Activated CD8-positive, alpha-beta memory T cell treated with anti-CD3 and anti-CD28 coated beads, Interleukin-2, amount 50 U/mL, for 48 hours (primary cell): ENCODE measurements around the gene GSK3B.
"Not testable (repeated sequence)": the region's sequence is repeated elsewhere in the genome, so short reads cannot be mapped to it uniquely, and the experiment has no call there.

Source experiments
- DNase-seq: peaks from one replicate; pipeline ENCODE4 v3.0.0-alpha.2; 2020

Gene GSK3B

GRCh38 chr3:119924111-119925094, 169.8 kb downstream of the GSK3B start:
- DNase-seq = no peak

GRCh38 chr3:119918992-119919933, 175.0 kb downstream of the GSK3B start:
- DNase-seq = no peak

DNA sequence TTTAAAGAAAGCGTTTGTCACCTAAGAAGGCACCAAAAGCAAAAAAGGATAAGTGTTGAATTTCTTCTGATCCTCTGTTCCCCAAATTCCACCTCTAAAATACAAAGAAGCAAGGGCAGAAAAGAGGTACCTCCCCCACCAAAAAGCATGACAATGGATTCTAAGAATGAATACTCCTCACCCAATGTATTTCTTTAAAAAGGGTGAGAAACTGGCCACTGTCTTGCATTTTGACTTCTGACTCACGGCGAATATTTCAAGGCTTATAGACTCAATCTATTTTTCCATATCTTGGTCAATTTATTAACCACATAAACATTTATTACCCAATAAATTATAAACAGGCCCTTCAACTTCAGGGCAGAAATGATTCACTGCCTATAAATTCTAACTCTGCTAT, 181.2 kb downstream of the GSK3B start:
- no peak for DNase-seq

DNA sequence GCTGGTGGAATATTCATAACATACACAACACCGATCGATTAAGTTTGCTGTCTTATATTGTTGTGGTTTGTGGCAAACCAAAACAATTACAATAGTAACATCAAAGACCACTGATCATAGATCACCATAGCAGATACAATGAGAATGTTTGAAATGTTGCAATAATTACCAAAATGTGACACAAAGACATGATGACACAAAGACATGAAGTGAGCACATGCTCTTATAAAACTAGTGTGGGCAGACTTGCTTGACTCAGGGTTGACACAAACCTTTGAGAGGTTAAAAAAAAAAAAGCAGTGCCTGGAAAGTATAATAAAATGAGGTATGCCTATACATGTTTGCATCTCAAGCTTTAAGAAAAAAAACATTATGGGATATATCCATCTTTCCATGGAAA, 182.0 kb downstream of the GSK3B start:
- no peak for DNase-seq

GRCh38 chr3:119911748-119912147, 182.5 kb downstream of the GSK3B start:
- no peak for DNase-seq

DNA sequence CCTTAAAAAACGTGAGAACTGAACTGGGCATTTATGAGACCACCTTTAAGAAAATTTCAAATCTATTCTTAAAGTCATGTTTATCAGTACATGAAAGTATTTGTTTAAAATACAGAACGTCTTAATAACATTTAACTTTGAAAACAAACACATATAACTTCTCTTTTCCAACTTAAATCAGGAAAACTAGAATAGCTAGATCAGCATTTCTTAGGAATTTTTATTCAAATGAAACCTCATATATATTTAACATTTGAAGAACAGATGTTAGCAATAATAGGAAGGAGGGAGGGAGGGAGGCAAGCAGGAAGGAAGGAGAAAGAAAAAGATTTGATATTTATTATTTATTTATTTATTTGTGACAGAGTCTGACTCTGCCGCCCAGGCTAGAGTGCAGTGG, 192.2 kb downstream of the GSK3B start:
- no peak for DNase-seq

DNA sequence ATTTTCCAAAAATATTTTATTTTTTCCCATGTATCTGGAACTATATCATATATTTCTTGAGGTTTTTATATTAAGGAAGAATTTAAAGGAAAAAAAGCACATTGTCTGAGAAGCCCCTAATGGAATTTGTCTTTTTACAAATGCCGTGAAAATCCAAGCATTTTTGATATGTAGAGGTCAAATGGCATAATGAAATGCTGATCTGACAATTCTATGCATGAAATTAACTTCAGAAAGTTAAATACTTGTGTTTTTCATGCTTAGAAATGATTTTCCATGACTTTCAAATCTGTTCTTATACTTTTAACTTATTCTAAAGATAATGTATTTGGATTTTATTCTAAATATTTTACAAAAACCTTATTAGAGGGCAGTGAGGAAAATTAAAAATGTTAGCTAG, 193.1 kb downstream of the GSK3B start:
- no peak for DNase-seq

DNA sequence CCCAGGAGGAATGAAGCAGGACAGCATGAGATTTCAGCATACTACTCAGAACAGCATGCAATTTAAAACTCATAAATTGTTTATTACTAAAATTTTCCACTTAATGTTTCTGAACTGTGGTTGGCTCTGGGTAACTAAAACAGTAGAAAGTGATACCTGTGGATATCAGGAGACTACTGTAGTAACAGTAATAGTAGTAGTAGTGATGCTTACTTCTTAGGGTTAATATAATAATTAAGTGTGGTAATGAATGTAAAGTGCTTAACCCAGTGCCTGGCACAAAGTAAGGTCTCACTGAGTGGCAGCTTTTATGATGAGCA, 195.1 kb downstream of the GSK3B start:
- DNase-seq = no peak

- no peak for DNase-seq
Observed at GRCh38 chr3:119898478-119899191, 195.6 kb downstream of the GSK3B start.

DNA sequence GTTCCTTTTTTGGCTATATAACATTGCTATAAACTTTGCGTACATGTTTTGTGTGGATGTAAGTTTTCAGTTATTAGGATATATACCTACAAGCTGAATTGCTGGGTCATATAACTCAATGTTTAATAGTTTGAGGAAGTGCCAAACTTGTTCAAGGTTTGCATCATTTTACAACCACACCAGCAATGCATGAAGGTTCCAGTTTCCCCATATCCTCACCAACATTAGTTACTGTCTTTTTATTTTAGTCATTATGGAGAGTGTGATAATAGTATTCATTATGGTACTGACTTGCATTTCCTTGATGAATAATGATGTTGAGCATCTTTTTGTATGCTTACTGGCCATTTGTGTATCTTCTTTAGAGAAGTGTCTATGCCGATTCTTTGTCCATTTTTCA, 200.1 kb downstream of the GSK3B start:
- no peak for DNase-seq

- no peak for DNase-seq
Observed at GRCh38 chr3:119893769-119894168, 200.5 kb downstream of the GSK3B start.

DNA sequence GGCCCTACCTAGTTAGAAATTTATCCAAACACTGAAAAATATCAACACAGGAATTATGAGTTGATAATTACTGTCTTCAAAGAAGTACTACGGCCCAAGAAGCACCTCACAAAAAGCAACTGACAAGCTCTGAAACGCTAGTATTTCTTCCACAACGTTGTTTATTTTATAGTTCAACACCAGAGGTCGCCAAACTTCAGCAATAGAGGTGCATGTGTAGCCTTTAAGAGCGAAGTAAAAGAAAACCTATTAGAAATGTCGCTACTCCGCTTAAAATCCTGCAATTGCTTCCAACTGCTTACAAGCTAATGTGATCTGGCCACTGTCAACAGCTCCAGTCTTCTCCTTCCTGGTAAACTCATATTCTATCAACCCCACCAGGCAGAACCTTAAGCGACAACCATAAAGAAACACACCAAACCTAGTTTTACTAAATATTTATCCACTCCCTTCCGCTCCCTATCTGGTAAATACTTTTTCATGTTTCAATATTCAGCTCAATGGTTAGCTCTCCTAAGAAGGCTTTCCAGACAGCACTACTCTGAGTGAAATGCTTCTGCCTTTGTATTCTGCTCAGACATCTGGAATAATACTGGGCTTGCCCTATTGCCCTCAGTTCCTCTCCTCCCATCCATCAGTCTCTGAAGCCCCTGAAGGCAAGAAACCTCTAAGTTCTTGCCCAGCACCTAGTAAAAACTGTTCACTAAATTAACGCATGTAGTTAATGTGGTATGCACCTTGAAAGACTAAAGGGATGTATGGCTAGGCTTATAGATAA, 202.1 kb downstream of the GSK3B start:
- no peak for DNase-seq

GRCh38 chr3:119888681-119889080, 205.6 kb downstream of the GSK3B start:
- DNase-seq = not testable (repeated sequence)

GRCh38 chr3:119885746-119886530, 208.3 kb downstream of the GSK3B start:
- DNase-seq = no peak

- no peak for DNase-seq
Observed at GRCh38 chr3:119884161-119884557, 210.1 kb downstream of the GSK3B start.

GRCh38 chr3:119883461-119884160, 210.6 kb downstream of the GSK3B start:
- DNase-seq = no peak

GRCh38 chr3:119880966-119881365, 213.3 kb downstream of the GSK3B start:
- no peak for DNase-seq

DNA sequence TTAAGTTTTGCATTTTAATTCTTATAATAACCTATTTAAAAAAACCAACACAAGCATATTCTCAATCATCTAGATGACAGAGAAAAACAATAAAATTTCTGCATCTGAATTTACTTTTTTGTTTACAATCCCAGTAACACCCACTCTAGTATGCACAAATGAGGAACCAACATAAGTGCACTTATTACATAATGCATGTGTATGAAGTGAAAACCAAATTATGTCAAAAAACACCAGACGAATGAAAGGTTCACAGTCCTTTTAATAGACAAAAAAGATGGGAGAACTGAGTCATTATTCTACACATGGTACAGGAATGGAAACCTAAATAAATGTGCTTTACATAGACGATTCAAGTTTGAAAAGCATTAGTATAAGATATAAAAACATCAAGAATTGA, 220.6 kb downstream of the GSK3B start:
- DNase-seq = no peak

DNA sequence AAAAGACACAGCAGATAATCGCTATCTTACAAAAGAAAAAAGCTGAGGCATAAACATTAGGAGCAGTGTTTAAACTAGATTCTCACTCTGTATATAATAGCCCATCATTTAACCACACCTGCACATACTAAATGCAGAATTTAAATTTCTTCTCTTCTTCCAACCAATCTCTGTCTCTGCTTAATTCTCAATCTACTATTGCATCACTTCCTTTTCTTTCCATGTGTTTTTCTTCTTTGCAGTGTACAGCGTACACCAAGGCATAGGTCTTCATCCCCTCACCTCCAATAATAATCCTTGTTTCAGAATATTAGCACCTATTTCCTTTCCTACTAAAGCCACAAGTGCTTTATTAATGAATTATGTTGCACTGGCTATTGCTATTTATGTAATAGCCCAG, 221.5 kb downstream of the GSK3B start:
- no peak for DNase-seq

- DNase-seq = no peak
Observed at GRCh38 chr3:119871571-119871970, 222.7 kb downstream of the GSK3B start.

- DNase-seq = no peak
Observed at GRCh38 chr3:119870512-119870911, 223.7 kb downstream of the GSK3B start.
